Epithelial cell of esophagus (primary cell): ENCODE results near the gene CCNL1.
"Not testable (repeated sequence)": the region's sequence is repeated elsewhere in the genome, so short reads cannot be mapped to it uniquely, and the experiment has no call there.

Source experiments
- DNase-seq: peaks from one replicate; pipeline ENCODE4 v3.0.0; 2010; ENCODE audit warnings: low read depth
- H3K4me3 ChIP-seq: 2 replicates; pipeline ENCODE4 v1.5.1; 2011; ENCODE audit warnings: mild to moderate bottlenecking, low read length, control low read depth
- TF ChIP-seq, protein P1 (sequence below): IDR thresholded peaks from 2 replicates; pipeline ENCODE4 v1.5.1; 2011; ENCODE audit warnings: low read depth, mild to moderate bottlenecking, low read length, control low read depth, inconsistent platforms; ENCODE audit not compliant: insufficient read depth; ENCODE audit errors: missing control alignments

The CCNL1 gene

DNA sequence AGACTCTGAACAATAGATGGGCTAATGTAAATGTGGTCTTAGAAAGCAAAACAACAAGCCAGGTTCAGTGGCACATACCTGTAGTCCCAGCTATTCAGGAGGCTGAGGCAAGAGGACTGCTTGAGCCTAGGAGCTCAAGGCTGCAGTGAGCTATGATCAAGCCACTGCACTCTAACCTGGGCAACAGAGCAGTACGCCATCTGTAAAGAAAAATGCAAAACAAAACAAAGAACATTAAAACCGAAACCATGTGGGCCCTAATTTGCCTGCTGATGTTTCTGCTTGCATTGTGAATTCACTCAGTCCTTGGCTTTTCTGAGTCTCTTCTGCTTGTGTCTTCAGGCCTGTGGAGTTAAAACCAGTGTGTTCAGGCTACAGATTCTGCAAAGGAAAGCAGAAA lies 56.7 kb downstream of the CCNL1 start:
- TF ChIP-seq, protein P1, sequence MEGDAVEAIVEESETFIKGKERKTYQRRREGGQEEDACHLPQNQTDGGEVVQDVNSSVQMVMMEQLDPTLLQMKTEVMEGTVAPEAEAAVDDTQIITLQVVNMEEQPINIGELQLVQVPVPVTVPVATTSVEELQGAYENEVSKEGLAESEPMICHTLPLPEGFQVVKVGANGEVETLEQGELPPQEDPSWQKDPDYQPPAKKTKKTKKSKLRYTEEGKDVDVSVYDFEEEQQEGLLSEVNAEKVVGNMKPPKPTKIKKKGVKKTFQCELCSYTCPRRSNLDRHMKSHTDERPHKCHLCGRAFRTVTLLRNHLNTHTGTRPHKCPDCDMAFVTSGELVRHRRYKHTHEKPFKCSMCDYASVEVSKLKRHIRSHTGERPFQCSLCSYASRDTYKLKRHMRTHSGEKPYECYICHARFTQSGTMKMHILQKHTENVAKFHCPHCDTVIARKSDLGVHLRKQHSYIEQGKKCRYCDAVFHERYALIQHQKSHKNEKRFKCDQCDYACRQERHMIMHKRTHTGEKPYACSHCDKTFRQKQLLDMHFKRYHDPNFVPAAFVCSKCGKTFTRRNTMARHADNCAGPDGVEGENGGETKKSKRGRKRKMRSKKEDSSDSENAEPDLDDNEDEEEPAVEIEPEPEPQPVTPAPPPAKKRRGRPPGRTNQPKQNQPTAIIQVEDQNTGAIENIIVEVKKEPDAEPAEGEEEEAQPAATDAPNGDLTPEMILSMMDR, result no peak
- no peak overlapping the region for H3K4me3 ChIP-seq
- DNase-seq, result no peak

DNA sequence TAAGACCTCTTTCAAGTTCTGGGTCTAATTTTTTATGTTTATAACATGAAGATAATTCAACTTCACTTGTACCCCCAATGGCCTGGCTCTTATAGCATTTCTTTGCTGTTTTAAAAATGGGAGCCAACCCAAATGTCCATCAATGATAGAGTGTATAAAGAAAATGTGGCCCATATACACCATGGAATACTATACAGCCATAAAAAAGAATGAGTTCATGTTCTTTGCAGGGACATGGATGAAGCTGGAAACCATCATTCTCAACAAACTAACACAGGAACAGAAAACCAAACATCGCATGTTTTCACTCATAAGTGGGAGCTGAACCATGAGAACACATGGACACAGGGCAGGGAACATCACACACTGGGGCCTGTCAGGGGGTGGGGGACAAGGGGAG lies 57.4 kb downstream of the CCNL1 start:
- DNase-seq, H3K4me3 ChIP-seq: not testable (repeated sequence)

DNA sequence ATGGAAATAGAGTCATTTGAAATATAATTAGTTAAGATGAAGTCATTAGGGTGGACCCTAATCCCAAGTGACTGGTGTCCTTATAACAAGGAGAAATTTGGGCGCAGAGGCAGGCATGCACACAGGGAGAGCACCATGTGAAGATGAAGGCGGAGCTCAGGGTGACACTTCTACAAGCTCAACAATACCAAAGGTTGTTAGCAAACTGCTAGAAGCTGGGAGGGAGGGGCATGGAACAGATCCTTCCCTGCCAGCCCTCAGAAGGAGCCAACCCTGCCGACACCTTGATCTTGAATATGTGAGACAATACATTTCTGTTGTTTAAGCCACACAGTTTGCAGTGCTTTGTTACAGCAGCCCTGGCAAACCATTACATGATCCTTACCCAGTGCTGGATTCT lies 57.8 kb downstream of the CCNL1 start:
- no peak overlapping the region for H3K4me3 ChIP-seq
- TF ChIP-seq, protein P1, result no peak
- no peak for DNase-seq

DNA sequence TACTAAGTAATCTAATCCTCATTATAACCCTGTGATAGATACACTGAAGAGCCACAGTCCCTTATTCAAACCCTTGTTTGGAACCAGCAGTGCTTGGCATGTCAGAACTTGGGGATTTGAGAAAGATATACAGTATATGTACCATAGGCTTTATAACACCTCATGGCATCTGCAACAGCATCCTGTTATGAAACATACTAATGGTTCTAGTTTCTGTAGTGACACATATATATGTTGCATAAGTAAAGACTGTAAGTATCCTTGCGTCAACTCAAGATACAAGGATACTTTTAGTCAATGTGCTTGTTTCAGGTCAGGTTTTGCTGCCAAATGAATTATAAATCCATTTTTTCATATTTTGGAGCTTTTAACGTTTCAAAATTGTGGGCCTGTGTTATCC lies 58.5 kb downstream of the CCNL1 start:
- H3K4me3 ChIP-seq, result no peak overlapping the region
- TF ChIP-seq, protein P1, result no peak
- peak; percentile 88 for DNase-seq

DNA sequence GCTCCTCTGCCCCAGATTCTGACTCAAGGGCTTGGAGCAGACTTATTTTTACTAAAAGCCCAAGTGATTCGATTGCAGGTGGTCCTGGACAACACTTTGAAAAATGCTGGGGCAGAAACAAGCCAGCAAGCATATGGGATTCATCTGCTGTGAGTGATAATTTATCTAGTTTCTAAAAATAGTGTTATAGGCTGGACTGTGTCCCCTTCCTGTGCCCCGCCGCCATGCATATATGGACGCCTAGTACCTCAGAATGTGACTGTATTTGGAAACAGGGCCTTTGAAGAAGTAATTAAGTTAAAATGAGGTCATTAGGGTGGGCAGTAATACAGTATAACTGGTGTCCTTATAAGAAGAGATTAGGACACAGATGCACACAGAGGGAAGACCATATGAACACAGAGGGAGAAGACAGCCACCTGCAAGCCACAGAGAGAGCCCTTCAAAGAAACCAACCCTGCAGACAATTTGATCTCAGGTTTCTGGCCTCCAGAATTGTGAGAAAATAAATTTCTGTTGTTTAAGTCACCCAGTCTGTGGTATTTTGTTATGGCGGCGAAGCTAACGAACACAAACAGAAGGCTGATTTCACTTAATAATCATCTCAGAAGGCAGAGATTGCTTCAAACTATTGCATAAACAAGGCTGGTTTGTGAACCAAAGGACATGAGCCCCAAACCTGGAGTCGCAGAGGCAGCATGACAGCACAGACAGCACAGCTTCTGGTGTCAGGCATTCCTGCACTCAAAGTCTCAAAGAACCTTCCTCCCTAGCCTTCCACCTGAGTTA lies 59.1 kb downstream of the CCNL1 start:
- TF ChIP-seq, protein P1, result no peak
- H3K4me3 ChIP-seq, result no peak overlapping the region
- peak; percentile 27 for DNase-seq

DNA sequence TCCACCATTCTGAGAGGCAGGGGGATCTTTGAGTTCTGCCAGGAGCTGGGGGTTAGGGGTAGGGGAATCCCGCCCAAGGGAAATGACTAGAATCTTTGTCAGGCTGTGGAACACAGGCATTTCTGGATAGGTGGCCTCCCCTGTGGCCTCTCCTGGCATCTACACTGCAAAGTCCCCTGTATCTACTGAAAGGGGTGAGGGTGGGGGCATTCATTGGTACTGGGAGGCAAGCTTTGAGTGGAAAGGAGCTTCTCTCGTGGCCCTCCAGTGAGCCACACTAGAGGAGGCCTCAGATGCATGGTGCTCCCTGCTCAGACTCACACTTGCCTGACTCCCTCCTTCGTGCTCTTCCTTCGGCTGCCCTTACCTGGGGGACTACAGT lies 59.9 kb downstream of the CCNL1 start:
- TF ChIP-seq, protein P1, result no peak
- DNase-seq, result no peak
- no peak overlapping the region for H3K4me3 ChIP-seq

DNA sequence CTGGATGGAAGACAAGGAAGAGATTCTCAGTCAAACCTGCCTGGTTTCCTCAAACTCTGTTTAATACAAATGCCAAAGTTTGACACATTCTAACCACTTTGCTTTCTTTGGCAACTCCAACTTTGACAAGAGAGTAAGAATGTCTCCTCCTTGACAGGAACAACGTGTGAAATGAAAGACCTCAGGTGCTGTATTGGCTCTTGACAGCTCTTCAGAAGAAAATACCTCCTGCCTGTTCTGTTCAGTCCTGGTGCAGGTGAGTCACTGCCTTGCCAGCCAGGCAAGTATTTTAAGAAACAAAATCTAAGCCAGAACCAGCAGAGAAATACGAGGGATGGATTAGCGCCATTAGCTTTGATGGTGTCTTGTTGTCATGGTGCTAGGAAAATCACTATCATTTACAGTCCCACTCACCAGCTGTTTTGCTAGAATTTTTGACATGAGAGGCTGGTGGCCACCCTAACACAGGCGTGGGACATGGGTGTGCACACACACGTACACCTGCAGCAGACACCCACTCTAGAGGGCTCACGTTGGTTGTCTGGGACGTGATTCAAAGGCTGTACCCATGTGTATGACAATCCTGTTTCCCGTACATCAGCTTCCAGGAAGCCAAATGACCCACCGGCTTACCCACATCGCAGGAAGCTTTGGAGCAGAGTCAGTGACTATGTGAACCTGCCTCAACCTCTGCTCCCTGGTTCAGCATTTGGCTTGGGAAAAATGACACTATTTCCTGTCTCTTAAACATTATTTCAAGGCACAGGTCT lies 60.4 kb downstream of the CCNL1 start:
- TF ChIP-seq, protein P1, result no peak
- peak; percentile 90 for DNase-seq
- H3K4me3 ChIP-seq, result no peak overlapping the region
